RWPE1 (cell line): ENCODE measurements around the gene DCST1.
"Not testable (repeated sequence)": the region's sequence is repeated elsewhere in the genome, so short reads cannot be mapped to it uniquely, and the experiment has no call there.

Source experiments
- CTCF ChIA-PET: fragments of 350-600 bp; sonication (Branson Sonifier 250); formaldehyde crosslinking; extraction: SDS; loops from one replicate; lab custom pipeline; 2021; lab: Yijun Ruan, JAX
- POLR2A ChIA-PET: fragments of 400-600 bp; formaldehyde crosslinking; extraction: SDS; loops from one replicate; lab custom pipeline; 2020; ENCODE audit warnings: antibody characterized with exemption; ENCODE audit not compliant: low non-redundant PET; lab: Yijun Ruan, JAX
- DNase-seq: peaks from one replicate; pipeline ENCODE4 v3.0.0; 2012; ENCODE audit warnings: low spot score
- H3K27ac ChIP-seq: fragments of 450-650 bp; 2 replicates; pipeline ENCODE4 v1.5.1; 2017
- TF ChIP-seq, protein P1 (sequence below): fragments of 450-650 bp; conservative IDR thresholded peaks from 2 replicates; pipeline ENCODE4 v1.5.1; 2017; ENCODE audit warnings: low read depth, mild to moderate bottlenecking

Gene DCST1, protein sequence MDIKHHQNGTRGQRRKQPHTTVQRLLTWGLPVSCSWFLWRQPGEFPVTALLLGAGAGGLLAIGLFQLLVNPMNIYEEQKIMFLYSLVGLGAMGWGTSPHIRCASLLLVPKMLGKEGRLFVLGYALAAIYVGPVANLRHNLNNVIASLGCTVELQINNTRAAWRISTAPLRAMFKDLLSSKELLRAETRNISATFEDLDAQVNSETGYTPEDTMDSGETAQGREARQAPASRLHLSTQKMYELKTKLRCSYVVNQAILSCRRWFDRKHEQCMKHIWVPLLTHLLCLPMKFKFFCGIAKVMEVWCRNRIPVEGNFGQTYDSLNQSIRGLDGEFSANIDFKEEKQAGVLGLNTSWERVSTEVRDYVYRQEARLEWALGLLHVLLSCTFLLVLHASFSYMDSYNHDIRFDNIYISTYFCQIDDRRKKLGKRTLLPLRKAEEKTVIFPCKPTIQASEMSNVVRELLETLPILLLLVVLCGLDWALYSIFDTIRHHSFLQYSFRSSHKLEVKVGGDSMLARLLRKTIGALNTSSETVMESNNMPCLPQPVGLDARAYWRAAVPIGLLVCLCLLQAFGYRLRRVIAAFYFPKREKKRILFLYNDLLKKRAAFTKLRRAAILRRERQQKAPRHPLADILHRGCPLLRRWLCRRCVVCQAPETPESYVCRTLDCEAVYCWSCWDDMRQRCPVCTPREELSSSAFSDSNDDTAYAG

DNA sequence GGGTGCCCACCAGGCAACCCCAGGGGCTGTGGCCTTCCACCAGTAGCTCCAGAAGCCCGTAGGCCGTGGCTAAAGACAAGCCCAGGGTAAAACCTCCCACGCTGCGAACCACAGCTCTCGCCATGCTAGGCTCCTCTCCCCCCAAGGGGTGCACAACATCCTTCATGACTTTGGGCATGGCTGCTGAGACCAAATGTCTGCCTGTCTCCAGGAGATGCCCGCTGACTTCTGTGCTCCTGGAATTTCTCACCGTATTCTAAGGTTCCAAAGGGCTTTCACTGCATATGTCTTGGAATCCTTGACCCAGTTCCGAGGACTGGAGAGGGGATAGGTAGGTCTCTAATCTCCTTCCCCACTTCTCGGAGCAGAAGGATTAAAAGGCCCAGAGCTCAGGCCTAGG, at the start of gene DCST1, which contains the start of gene DCST2:
Gene DCST1, plus strand, starts transcription at position 301 of the 400 bp plus-strand sequence. CDS start 213 bp downstream, outside the sequence.
Gene DCST2, minus strand, starts transcription at position 258 of the 400 bp plus-strand sequence. Its CDS starts 80 bp downstream, at position 178.
- ChIA-PET POLR2A (no interaction called here), CTCF (interaction anchor here (1.5 kb wide), 1 partner anchor 16 kb away, joined by 4 read pairs; no protein-coding TSS in a partner anchor)
- peak within 1 kb of the TSS; percentile 39 for H3K27ac ChIP-seq
- DNase-seq = no peak
- TF ChIP-seq, protein P1, sequence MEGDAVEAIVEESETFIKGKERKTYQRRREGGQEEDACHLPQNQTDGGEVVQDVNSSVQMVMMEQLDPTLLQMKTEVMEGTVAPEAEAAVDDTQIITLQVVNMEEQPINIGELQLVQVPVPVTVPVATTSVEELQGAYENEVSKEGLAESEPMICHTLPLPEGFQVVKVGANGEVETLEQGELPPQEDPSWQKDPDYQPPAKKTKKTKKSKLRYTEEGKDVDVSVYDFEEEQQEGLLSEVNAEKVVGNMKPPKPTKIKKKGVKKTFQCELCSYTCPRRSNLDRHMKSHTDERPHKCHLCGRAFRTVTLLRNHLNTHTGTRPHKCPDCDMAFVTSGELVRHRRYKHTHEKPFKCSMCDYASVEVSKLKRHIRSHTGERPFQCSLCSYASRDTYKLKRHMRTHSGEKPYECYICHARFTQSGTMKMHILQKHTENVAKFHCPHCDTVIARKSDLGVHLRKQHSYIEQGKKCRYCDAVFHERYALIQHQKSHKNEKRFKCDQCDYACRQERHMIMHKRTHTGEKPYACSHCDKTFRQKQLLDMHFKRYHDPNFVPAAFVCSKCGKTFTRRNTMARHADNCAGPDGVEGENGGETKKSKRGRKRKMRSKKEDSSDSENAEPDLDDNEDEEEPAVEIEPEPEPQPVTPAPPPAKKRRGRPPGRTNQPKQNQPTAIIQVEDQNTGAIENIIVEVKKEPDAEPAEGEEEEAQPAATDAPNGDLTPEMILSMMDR = no peak

DNA sequence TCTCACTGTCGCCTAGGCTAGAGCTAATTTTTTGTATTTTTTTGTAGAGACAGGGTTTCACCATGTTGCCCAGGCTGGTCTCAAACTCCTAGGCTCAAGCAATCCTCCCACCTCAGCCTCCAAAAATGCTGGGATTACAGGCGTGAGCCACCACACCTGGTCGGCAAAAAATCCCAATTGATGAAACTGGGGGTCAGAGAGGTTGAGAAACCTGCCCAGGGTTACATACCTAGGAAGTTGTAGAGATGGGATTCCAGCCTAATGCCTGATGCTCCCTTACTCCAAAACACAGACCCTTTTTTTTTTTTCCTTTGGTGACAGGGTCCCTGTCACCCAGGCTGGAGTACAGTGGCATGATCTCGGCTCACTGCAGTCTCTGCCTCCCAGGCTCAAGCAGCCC, 46.9 kb upstream of the DCST1 start:
- CTCF ChIA-PET = interaction anchor here (0.7 to 1.9 kb wide), 3 partner anchors 16 to 57 kb away, joined by 3 to 7 read pairs (median 6); partner anchors contain the start of gene SHC1
- DNase-seq, POLR2A ChIA-PET: not testable (repeated sequence)
- peak overlapping the region; percentile 60 for H3K27ac ChIP-seq

GRCh38 chr1:154987326-154987725, 46.3 kb upstream of the DCST1 start:
- POLR2A ChIA-PET = no interaction called here
- TF ChIP-seq, protein P1 = no peak

GRCh38 chr1:154988058-154988954, 45.3 kb upstream of the DCST1 start:
- peak overlapping the region; percentile 60 for H3K27ac ChIP-seq
- no peak for DNase-seq
- CTCF ChIA-PET = interaction anchor here (0.6 to 1.9 kb wide), 4 partner anchors 29 to 97 kb away, joined by 3 to 7 read pairs (median 5); no protein-coding TSS in a partner anchor
- TF ChIP-seq, protein P1 = no peak
- POLR2A ChIA-PET = interaction anchor here (0.9 kb wide), 1 partner anchor 17 kb away, joined by 3 read pairs; no protein-coding TSS in a partner anchor

More at GRCh38 chr1:154987326-154987725, 46.3 kb upstream of the DCST1 start:
- no peak for DNase-seq
- CTCF ChIA-PET = interaction anchor here (0.7 to 1.9 kb wide), 5 partner anchors 17 to 63 kb away, joined by 3 to 7 read pairs (median 6); partner anchors contain the start of gene SHC1
- peak overlapping the region; percentile 60 for H3K27ac ChIP-seq

DNA sequence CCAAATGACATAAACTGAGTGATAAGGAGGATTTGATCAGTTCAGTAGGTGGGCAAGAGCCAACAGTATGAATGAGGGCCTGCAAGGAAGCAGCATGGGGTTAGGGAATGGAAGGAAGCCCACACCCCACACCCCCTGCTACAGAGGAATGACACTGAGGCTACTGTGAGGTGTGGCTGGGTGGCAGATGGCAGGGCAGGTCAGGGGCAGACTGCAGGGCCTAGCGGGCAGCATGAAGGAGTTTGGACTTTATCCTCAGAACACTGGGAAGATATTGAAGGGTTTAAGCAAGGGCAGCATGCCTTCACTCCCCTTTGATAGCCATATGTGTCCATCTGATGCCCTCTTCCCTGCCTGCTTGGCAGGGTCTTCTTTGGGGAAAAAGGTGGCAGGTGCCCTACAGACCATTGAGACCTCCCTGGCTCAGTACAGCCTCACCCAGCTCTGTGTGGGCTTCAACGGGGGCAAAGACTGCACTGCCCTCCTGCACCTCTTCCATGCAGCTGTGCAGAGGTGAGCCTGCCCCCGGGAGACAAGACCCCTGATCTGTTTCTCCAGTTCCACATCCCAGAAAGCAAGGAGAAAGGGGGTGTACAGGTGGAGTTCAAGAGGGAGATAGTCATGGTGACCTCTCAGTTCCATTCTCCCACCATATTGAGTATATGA, 44.3 kb upstream of the DCST1 start:
- no peak for DNase-seq
- TF ChIP-seq, protein P1 = no peak
- CTCF ChIA-PET = interaction anchor here (1.1 to 1.7 kb wide), 2 partner anchors 28 to 33 kb away, joined by 5 to 6 read pairs; partner anchors contain the start of gene PBXIP1
- peak overlapping the region; percentile 54 for H3K27ac ChIP-seq
- POLR2A ChIA-PET = no interaction called here

GRCh38 chr1:154990276-154990675, 43.3 kb upstream of the DCST1 start:
- POLR2A ChIA-PET = no interaction called here
- H3K27ac ChIP-seq = peak overlapping the region; percentile 54
- DNase-seq = no peak
- CTCF ChIA-PET = interaction anchor here (0.5 to 1.1 kb wide), 4 partner anchors 10 to 537 kb away, joined by 3 to 5 read pairs (median 4); partner anchors contain the start of gene PBXIP1
- TF ChIP-seq, protein P1 = no peak
